VCaP (cell line): ENCODE results near the gene KRT72.

ENCODE experiments used
- H3K27ac ChIP-seq: fragments of 450-650 bp; 2 replicates; pipeline ENCODE4 v1.5.1; 2017
- CTCF ChIP-seq: fragments of 450-650 bp; conservative IDR thresholded peaks from 2 replicates; pipeline ENCODE4 v1.5.1; 2017; ENCODE audit warnings: mild to moderate bottlenecking, moderate library complexity

KRT72 gene

GRCh38 chr12:52582486-52582885, 18.8 kb downstream of the KRT72 start:
- H3K27ac ChIP-seq, result no peak overlapping the region
- no peak for TF ChIP-seq CTCF

DNA sequence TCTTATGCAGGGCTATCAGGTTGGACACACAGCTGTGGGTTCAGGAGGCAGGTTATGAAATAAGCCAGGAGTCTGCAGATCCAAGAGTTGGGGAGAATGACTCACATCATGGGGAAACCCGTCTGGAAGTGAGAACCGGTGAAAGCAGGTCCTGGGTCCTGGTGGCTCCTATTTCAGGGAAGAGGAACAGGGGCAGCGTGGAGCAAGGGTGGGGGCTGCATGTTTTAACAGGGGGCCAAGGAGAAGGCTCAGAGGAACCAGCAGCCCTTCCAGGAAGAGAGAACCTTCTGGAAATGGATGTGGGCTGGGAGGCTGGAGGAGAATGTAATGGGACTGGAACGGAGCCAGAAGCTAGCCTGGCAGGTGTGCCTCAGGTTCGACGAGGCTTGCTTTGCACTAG, 19.8 kb downstream of the KRT72 start:
- TF ChIP-seq CTCF, result no peak
- H3K27ac ChIP-seq, result no peak overlapping the region; the same call in 1 of the 2 replicates

- peak overlapping the region; percentile 16; the same call in 1 of the 2 replicates for H3K27ac ChIP-seq
These were observed 20.2 kb downstream of the KRT72 start for GRCh38 chr12:52581066-52581465.

GRCh38 chr12:52580496-52580895, 20.8 kb downstream of the KRT72 start:
- peak overlapping the region; percentile 16; the same call in 1 of the 2 replicates for H3K27ac ChIP-seq
- no peak for TF ChIP-seq CTCF

More at GRCh38 chr12:52581066-52581465, 20.2 kb downstream of the KRT72 start:
- no peak for TF ChIP-seq CTCF

DNA sequence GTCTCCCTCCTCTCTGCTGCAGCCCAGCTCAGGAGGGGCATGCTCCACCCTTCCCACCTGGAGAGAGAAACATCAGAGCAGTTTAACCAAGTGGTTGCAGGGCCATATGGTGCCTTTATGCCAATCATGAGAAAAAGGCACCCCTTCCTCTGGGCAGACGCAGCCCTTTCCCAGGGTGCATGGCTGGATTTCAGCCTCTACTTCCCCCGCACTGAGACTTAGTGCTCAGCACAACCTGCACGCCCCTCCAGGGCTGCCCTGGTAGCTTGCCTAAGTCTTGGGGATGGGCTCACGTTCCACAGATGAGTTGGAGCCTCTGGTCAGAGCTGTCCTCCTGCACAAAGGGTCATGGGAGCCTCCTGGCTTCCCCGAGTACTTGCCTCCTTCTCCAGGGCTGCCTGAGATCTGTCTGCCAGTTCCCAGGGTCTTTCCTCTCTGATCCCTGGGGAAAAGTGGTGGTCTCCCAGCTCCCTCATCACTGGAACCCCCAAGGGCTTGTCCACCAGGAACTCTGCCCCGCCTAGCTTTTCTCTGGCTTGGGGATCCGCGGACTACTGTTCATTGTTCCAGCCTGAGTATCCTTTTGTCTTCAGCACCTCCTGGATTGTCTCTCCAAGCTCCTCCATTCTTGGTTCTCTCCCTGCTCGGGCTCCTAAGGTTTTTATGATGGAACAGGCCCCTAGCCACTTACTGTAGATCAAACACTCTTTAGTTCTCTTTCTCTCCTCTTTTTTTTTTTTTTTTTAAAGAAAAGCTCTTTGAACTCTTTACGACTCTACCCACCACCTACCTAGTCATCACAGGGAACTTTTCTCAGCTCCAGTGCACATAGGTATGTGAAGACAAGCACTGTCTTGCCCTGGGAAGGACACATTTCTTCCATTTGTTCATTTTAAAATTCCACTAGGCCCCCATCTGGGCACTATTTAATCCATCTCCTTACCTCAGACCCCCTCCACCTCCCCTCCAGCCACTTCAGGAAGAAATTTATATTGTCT, 21.5 kb downstream of the KRT72 start:
- H3K27ac ChIP-seq, result peak overlapping the region; percentile 16; the same call in 1 of the 2 replicates
- no peak for TF ChIP-seq CTCF

DNA sequence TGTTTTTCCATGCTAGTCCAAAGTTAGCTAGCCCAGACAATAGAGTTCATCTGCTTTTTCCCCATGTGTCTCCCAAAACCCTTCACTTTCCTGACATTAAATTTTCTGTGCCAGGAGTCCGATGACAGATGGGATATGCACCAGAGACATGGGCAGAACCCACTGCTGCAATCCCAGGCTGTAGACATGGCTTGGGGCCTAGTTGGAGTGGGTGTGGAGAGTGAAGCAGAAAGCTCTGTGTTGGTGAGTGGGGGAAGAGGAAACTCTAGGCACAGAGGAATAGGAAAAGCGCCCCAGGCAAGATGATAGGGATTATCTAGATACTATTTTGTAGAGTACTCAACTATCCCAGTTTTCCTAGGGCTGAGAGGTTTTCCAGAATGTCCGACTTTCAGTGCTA, 22.8 kb downstream of the KRT72 start:
- no peak overlapping the region for H3K27ac ChIP-seq
- TF ChIP-seq CTCF, result no peak

- no peak overlapping the region for H3K27ac ChIP-seq
These were observed 23.9 kb downstream of the KRT72 start for GRCh38 chr12:52577316-52577715.

More at GRCh38 chr12:52577316-52577715, 23.9 kb downstream of the KRT72 start:
- no peak for TF ChIP-seq CTCF
